ENCODE results near the gene THBS2. TPM values are rescaled to one million over a fixed set of nuclear protein-coding genes. Genes with fewer than 3 reads are reported as not detected.

Gene THBS2
- total and polyA plus RNA-seq, 2 donors (not counting 3 experiments of a cell fraction or from before 2014, with no cell fraction given) = 0.08 TPM; not detected in 1

GRCh38 chr6:169213814-169214520, 39.7 kb downstream of the THBS2 start:
- peaks cover 5% of the 10 kb centered on the region for H3K4me1 ChIP-seq (ENCODE audit: control insufficient read depth, extremely low read depth, insufficient read depth, low read length)
- H3K27ac ChIP-seq (ENCODE audit: insufficient read depth, low read depth, low read length) = no peak overlapping the region
- no peak overlapping the region for H3K4me2 ChIP-seq (ENCODE audit: insufficient read depth, low read length)
- FAIRE-seq = no peak
- H3K9me1 ChIP-seq (replicated peaks; ENCODE audit: control insufficient read depth, extremely low read depth, insufficient read depth, low read length) = no peaks in the 10 kb centered on the region
- H3K9ac ChIP-seq (replicated peaks; ENCODE audit: extremely low read depth, insufficient read depth, low read length) = no peak overlapping the region
- H3K79me2 ChIP-seq (ENCODE audit: control insufficient read depth, insufficient read depth, low read length) = no peaks in the 10 kb centered on the region
- DNase-seq (ENCODE audit: low read depth, low spot score) = no peak
- dilution Hi-C loops (cut with MboI; ENCODE audit: extremely low pct_ligation_motif_present, low sequenced_read_pairs) = no loop called here
- H3K27me3 ChIP-seq (ENCODE audit: control insufficient read depth in 2 of 2, insufficient read depth in 2 of 2, low read length in 2 of 2) = no peaks in the 10 kb centered on the region
- no peak overlapping the region for H3K4me3 ChIP-seq (replicated peaks in 1 of 3; ENCODE audit: insufficient read depth in 1 of 3, low read depth in 1 of 3, low read length in 3 of 3)
- ChIA-PET POLR2A (interaction anchor here (0.7 kb wide), 1 partner anchor 1285 kb away, joined by 6 read pairs; no protein-coding TSS in a partner anchor), CTCF (interaction anchor here (1.0 kb wide), 1 partner anchor 456 kb away, joined by 5 read pairs; no protein-coding TSS in a partner anchor)
- H4K20me1 ChIP-seq (replicated peaks; ENCODE audit: control insufficient read depth, extremely low read depth, insufficient read depth, low read length) = no peaks in the 10 kb centered on the region
- BruUV-seq (replicated peaks) = no TSS peak
- H3K9me3 ChIP-seq (replicated peaks; ENCODE audit: control insufficient read depth, insufficient read depth, low read length) = no peaks in the 10 kb centered on the region
- no peak for TF ChIP-seq JUN (IDR thresholded peaks at IDR 0.05; ENCODE audit: borderline replicate concordance, insufficient read depth, insufficient read length, low read depth)
- no peak for TF ChIP-seq MAX (IDR thresholded peaks at IDR 0.05; ENCODE audit: insufficient read depth, insufficient read length)
- no peak for TF ChIP-seq EZH2 (IDR thresholded peaks at IDR 0.05; ENCODE audit: borderline replicate concordance, low read depth, low read length, severe bottlenecking)
- TF ChIP-seq POLR2A (IDR thresholded peaks at IDR 0.05; ENCODE audit: low read depth, low read length) = no peak
- no peak for TF ChIP-seq GATA2 (IDR thresholded peaks at IDR 0.05; ENCODE audit: insufficient read depth, insufficient read length, low read depth, low read length)
- no peak for TF ChIP-seq CTCF (IDR thresholded peaks at IDR 0.05; ENCODE audit: extremely low read depth in 1 of 2, insufficient read depth in 1 of 2, low read depth in 1 of 2, low read length in 2 of 2)
- no peak for TF ChIP-seq POLR2AphosphoS5 (IDR thresholded peaks at IDR 0.05; ENCODE audit: insufficient read depth, low read depth, low read length)
- no peak for TF ChIP-seq MYC (IDR thresholded peaks at IDR 0.05; ENCODE audit: low read depth, low read length)
- TF ChIP-seq FOS (IDR thresholded peaks at IDR 0.05; ENCODE audit: borderline replicate concordance, insufficient read depth, low read length) = no peak
- intact Hi-C loops (cut with micrococcal nuclease) = loop anchor here (1.0 to 5.0 kb wide), 2 partner anchors 488 to 538 kb away; partner anchors contain the start of genes C6orf120, DYNLT2, ERMARD and WDR27
- no peaks in the 10 kb centered on the region for H3K36me3 ChIP-seq (ENCODE audit: control insufficient read depth in 2 of 2, extremely low read depth in 1 of 2, insufficient read depth in 2 of 2, low read length in 2 of 2)
- peak overlapping the region; percentile 54 for H2AFZ ChIP-seq (ENCODE audit: low read depth, low read length)
